Upper lobe of right lung (tissue), 1 donor: Measurements from ENCODE around the gene SMOC2. TPM values are rescaled to one million over a fixed set of nuclear protein-coding genes. Genes with fewer than 3 reads are reported as not detected.

Source experiments
- ATAC-seq: fragments of 200-7000 bp; cut with Tn5 transposase; one replicate; pipeline ENCODE4 v1.9.1; 2020; ENCODE audit warnings: mild to moderate bottlenecking, moderate library complexity
- DNase-seq: peaks from one replicate; pipeline ENCODE4 v3.0.0-alpha.2; 2020
- H3K27ac ChIP-seq: fragments of 200-600 bp; one replicate; pipeline ENCODE4 v1.8.0; 2022
- H3K27me3 ChIP-seq: fragments of 200-600 bp; one replicate; pipeline ENCODE4 v1.8.0; 2022; ENCODE audit warnings: mild to moderate bottlenecking
- H3K36me3 ChIP-seq: fragments of 200-600 bp; one replicate; pipeline ENCODE4 v1.8.0; 2022
- H3K4me1 ChIP-seq: fragments of 200-600 bp; one replicate; pipeline ENCODE4 v1.8.0; 2022
- H3K4me3 ChIP-seq: fragments of 200-600 bp; one replicate; pipeline ENCODE4 v1.8.0; 2022; ENCODE audit warnings: mild to moderate bottlenecking
- H3K9me3 ChIP-seq: fragments of 200-600 bp; one replicate; pipeline ENCODE4 v1.8.0; 2022
- intact Hi-C: fragments of 100-400 bp; cut with DNase I; formaldehyde crosslinking; loops from one replicate; pipeline ENCODE4 v1.11.0; 2022
- total RNA-seq: library from RNA; stranded (reverse); fragmentation: NEBNext Ultra II Directional; extraction: Animal tissue kit (Norgen Biotek cat#: 25700); gene quantifications from one replicate; pipeline ENCODE4 v1.2.1, GENCODE V29; 2021
- TF ChIP-seq, protein P1 (sequence below): fragments of 200-600 bp; IDR thresholded peaks from one replicate; pipeline ENCODE4 v1.8.0; 2022; ENCODE audit warnings: antibody characterized with exemption
- donor health status: DM: no; HTN: yes; CAD: no; lungs with severe emphysema.

The SMOC2 gene
- total RNA-seq, 1 donor from 2014 or later, result 33.1 TPM

DNA sequence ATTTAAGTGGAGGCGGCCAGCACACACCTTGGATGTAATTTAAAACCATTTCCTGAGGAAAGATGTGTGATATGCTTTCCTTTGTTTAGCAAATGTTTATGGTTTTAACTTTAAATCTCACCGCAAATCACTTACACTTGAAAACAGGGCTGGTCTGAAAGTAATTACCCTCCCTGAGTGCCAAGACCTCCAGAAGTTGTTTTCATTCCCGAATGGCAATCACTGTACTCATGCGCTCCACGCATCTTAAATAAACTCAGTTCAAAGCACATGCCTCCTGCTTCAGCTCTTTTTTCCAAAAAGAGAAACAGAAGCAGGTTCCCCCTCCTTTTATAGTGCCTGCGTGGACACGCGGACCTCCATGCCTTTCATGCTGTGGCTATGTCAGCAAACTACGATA lies 224.0 kb downstream of the SMOC2 start:
- H3K4me1 ChIP-seq, result no peaks in the 10 kb centered on the region
- H3K4me3 ChIP-seq, result no peak overlapping the region
- no peaks in the 10 kb centered on the region for H3K36me3 ChIP-seq
- DNase-seq (no peak), ATAC-seq (no peak)
- H3K9me3 ChIP-seq, result no peaks in the 10 kb centered on the region
- no peaks in the 10 kb centered on the region for H3K27me3 ChIP-seq
- intact Hi-C loops, result no loop called here
- TF ChIP-seq, protein P1, sequence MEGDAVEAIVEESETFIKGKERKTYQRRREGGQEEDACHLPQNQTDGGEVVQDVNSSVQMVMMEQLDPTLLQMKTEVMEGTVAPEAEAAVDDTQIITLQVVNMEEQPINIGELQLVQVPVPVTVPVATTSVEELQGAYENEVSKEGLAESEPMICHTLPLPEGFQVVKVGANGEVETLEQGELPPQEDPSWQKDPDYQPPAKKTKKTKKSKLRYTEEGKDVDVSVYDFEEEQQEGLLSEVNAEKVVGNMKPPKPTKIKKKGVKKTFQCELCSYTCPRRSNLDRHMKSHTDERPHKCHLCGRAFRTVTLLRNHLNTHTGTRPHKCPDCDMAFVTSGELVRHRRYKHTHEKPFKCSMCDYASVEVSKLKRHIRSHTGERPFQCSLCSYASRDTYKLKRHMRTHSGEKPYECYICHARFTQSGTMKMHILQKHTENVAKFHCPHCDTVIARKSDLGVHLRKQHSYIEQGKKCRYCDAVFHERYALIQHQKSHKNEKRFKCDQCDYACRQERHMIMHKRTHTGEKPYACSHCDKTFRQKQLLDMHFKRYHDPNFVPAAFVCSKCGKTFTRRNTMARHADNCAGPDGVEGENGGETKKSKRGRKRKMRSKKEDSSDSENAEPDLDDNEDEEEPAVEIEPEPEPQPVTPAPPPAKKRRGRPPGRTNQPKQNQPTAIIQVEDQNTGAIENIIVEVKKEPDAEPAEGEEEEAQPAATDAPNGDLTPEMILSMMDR, result no peak
- no peak overlapping the region for H3K27ac ChIP-seq

DNA sequence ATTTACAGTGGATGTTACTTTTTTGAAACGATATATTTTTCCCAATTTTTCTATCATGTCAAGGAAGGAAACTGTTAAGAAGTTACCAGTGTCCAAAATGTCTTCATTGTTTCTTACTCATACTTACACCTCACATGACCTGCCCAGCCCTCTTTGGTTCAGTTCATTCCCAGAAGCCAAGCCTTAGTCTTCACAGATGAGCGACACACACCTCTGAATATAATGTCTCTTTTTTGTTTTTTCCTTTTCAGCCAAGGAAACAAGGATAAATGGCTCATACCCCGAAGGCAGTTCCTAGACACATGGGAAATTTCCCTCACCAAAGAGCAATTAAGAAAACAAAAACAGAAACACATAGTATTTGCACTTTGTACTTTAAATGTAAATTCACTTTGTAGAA lies 225.2 kb downstream of the SMOC2 start:
- TF ChIP-seq, protein P1, result no peak
- H3K27me3 ChIP-seq, result no peaks in the 10 kb centered on the region
- no peak for DNase-seq
- no peak overlapping the region for H3K4me3 ChIP-seq
- intact Hi-C loops, result no loop called here
- no peak overlapping the region for H3K27ac ChIP-seq
- no peaks in the 10 kb centered on the region for H3K36me3 ChIP-seq
- H3K9me3 ChIP-seq, result no peaks in the 10 kb centered on the region
- no peaks in the 10 kb centered on the region for H3K4me1 ChIP-seq
- ATAC-seq, result no peak

- Histone ChIP-seq H3K4me1 (no peaks in the 10 kb centered on the region), H3K9me3 (no peaks in the 10 kb centered on the region), H3K27ac (no peak overlapping the region), H3K36me3 (no peaks in the 10 kb centered on the region), H3K4me3 (no peak overlapping the region), H3K27me3 (no peaks in the 10 kb centered on the region)
- intact Hi-C loops, result no loop called here
- TF ChIP-seq, protein P1, result no peak
- no peak for ATAC-seq
- peak; percentile 23 for DNase-seq
Observed at GRCh38 chr6:168666699-168667427, 225.9 kb downstream of the SMOC2 start.

DNA sequence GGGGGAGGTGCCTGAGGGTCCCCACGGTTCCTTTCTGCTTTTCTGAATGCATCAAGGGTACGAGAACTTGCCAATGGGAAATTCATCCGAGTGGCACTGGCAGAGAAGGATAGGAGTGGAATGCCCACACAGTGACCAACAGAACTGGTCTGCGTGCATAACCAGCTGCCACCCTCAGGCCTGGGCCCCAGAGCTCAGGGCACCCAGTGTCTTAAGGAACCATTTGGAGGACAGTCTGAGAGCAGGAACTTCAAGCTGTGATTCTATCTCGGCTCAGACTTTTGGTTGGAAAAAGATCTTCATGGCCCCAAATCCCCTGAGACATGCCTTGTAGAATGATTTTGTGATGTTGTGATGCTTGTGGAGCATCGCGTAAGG lies 226.4 kb downstream of the SMOC2 start:
- no peak overlapping the region for H3K4me3 ChIP-seq
- H3K4me1 ChIP-seq, result no peaks in the 10 kb centered on the region
- TF ChIP-seq, protein P1, result no peak
- H3K9me3 ChIP-seq, result no peaks in the 10 kb centered on the region
- ATAC-seq, result no peak
- no peaks in the 10 kb centered on the region for H3K27me3 ChIP-seq
- DNase-seq, result peak; percentile 13
- H3K36me3 ChIP-seq, result no peaks in the 10 kb centered on the region
- intact Hi-C loops, result no loop called here
- no peak overlapping the region for H3K27ac ChIP-seq

DNA sequence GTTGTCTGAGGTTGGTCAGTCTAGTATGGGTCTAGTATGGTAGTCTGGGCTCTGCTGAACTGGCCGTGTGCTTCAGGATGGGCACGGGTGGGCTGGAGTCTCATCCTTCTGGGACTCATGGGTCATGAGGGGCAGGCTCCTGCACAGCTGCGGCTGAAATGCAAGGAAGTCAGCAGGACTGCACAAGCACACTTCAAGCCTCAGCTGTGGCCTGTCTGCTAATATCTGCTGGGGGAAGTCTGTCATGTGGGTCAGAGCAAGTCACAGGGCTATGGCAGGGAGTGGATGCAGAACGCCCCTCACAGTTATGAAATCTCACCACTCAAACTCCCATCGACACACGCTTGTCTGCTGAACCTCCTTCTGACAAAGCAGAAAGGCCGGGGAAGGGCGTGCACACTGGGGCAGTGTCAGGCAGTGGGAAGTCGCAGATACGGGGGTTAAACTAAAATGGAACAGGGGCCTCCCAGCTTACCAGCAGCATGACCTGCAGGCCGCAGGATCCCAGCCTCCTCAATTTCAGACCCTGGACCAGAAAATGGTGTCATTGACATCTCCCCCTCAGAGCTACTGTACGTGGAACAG lies 229.5 kb downstream of the SMOC2 start:
- H3K9me3 ChIP-seq, result no peaks in the 10 kb centered on the region
- TF ChIP-seq, protein P1, result no peak
- no peak overlapping the region for H3K27ac ChIP-seq
- no peak overlapping the region for H3K4me3 ChIP-seq
- H3K27me3 ChIP-seq, result no peaks in the 10 kb centered on the region
- intact Hi-C loops, result no loop called here
- no peaks in the 10 kb centered on the region for H3K36me3 ChIP-seq
- H3K4me1 ChIP-seq, result no peaks in the 10 kb centered on the region
- ATAC-seq (no peak), DNase-seq (peak; percentile 31)
